ENCODE results near the gene UAP1L1. TPM values are rescaled to one million over a fixed set of nuclear protein-coding genes. Genes with fewer than 3 reads are reported as not detected.

Gene UAP1L1
- total RNA-seq, 2 experiments from 2014 or later, result 49.8 to 50.1 TPM

GRCh38 chr9:137070906-137071275, 6.4 kb upstream of the UAP1L1 start:
- intact Hi-C loops (cut with micrococcal nuclease), result no loop called here
- TF ChIP-seq, protein P1, sequence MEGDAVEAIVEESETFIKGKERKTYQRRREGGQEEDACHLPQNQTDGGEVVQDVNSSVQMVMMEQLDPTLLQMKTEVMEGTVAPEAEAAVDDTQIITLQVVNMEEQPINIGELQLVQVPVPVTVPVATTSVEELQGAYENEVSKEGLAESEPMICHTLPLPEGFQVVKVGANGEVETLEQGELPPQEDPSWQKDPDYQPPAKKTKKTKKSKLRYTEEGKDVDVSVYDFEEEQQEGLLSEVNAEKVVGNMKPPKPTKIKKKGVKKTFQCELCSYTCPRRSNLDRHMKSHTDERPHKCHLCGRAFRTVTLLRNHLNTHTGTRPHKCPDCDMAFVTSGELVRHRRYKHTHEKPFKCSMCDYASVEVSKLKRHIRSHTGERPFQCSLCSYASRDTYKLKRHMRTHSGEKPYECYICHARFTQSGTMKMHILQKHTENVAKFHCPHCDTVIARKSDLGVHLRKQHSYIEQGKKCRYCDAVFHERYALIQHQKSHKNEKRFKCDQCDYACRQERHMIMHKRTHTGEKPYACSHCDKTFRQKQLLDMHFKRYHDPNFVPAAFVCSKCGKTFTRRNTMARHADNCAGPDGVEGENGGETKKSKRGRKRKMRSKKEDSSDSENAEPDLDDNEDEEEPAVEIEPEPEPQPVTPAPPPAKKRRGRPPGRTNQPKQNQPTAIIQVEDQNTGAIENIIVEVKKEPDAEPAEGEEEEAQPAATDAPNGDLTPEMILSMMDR (IDR thresholded peaks at IDR 0.05), result no peak
- H3K9me3 Mint-ChIP-seq, result no peaks in the 10 kb centered on the region
- H3K27me3 Mint-ChIP-seq, result peaks cover 1% of the 10 kb centered on the region
- peaks cover 7% of the 10 kb centered on the region for H3K4me1 Mint-ChIP-seq (ENCODE audit: low read depth)
- ChIA-PET POLR2A (interaction anchor here (0.6 to 1.7 kb wide), 7 partner anchors 9 to 246 kb away, joined by 3 to 5 read pairs (median 3); partner anchors contain the start of gene TUBB4B), CTCF (interaction anchor here (0.8 to 11.3 kb wide), 12 partner anchors 9 to 293 kb away, joined by 3 to 164 read pairs (median 8); partner anchors contain the start of genes ABCA2, FUT7, MAN1B1 and NPDC1)
- DNase-seq (no peak), ATAC-seq (no peak)
- H3K27ac Mint-ChIP-seq, result peak overlapping the region; percentile 62
- H3K36me3 Mint-ChIP-seq (ENCODE audit: low read depth), result no peaks in the 10 kb centered on the region
- H3K4me3 Mint-ChIP-seq, result peak overlapping the region; percentile 68

- CTCF ChIA-PET, result interaction anchor here (1.4 to 11.3 kb wide), 9 partner anchors 8 to 293 kb away, joined by 3 to 164 read pairs (median 7); partner anchors contain the start of genes ABCA2, FUT7 and NPDC1
- no peak for ATAC-seq
- no peak for DNase-seq
- Mint-ChIP-seq H3K27me3 (peaks cover 1% of the 10 kb centered on the region), H3K36me3 (ENCODE audit: low read depth) (no peaks in the 10 kb centered on the region), H3K9me3 (no peaks in the 10 kb centered on the region), H3K27ac (peak overlapping the region; percentile 62), H3K4me1 (ENCODE audit: low read depth) (peaks cover 7% of the 10 kb centered on the region), H3K4me3 (peak overlapping the region; percentile 68)
- intact Hi-C loops (cut with micrococcal nuclease), result no loop called here
- TF ChIP-seq, protein P1 (IDR thresholded peaks at IDR 0.05), result no peak
- POLR2A ChIA-PET, result interaction anchor here (0.6 to 1.5 kb wide), 6 partner anchors 9 to 247 kb away, joined by 3 to 5 read pairs (median 3); partner anchors contain the start of gene TUBB4B
Measured at GRCh38 chr9:137071282-137071681, 6.0 kb upstream of the UAP1L1 start.

- H3K4me1 Mint-ChIP-seq (ENCODE audit: low read depth), result no peaks in the 10 kb centered on the region
- H3K9me3 Mint-ChIP-seq, result no peaks in the 10 kb centered on the region
- ChIA-PET POLR2A (no interaction called here), CTCF (interaction anchor here (1.0 to 11.3 kb wide), 2 partner anchors 10 to 24 kb away, joined by 3 to 164 read pairs; partner anchors contain the start of gene NPDC1)
- H3K27me3 Mint-ChIP-seq, result no peaks in the 10 kb centered on the region
- ATAC-seq, result no peak
- no peak overlapping the region for H3K4me3 Mint-ChIP-seq
- peaks cover 3% of the 10 kb centered on the region for H3K36me3 Mint-ChIP-seq (ENCODE audit: low read depth)
- no peak overlapping the region for H3K27ac Mint-ChIP-seq
- TF ChIP-seq, protein P1 (IDR thresholded peaks at IDR 0.05), result no peak
- no peak for DNase-seq
- intact Hi-C loops (cut with micrococcal nuclease), result no loop called here
Measured at GRCh38 chr9:137073992-137074399, 3.3 kb upstream of the UAP1L1 start.

- DNase-seq (no peak), ATAC-seq (no peak)
- H3K27me3 Mint-ChIP-seq, result no peaks in the 10 kb centered on the region
- H3K4me1 Mint-ChIP-seq (ENCODE audit: low read depth), result peaks cover 2% of the 10 kb centered on the region
- intact Hi-C loops (cut with micrococcal nuclease), result no loop called here
- POLR2A ChIA-PET, result no interaction called here
- H3K36me3 Mint-ChIP-seq (ENCODE audit: low read depth), result peaks cover 4% of the 10 kb centered on the region
- TF ChIP-seq, protein P1 (IDR thresholded peaks at IDR 0.05), result no peak
- no peak overlapping the region for H3K4me3 Mint-ChIP-seq
- CTCF ChIA-PET, result interaction anchor here (1.0 to 1.1 kb wide), 2 partner anchors 10 to 39 kb away, joined by 3 read pairs; no protein-coding TSS in a partner anchor
- no peak overlapping the region for H3K27ac Mint-ChIP-seq
- no peaks in the 10 kb centered on the region for H3K9me3 Mint-ChIP-seq
Measured at GRCh38 chr9:137074657-137075274, 2.6 kb upstream of the UAP1L1 start.

GRCh38 chr9:137075275-137075775, 2.0 kb upstream of the UAP1L1 start:
- Mint-ChIP-seq H3K27ac (no peak overlapping the region), H3K9me3 (no peaks in the 10 kb centered on the region), H3K4me1 (ENCODE audit: low read depth) (peaks cover 4% of the 10 kb centered on the region), H3K4me3 (no peak overlapping the region), H3K36me3 (ENCODE audit: low read depth) (peaks cover 8% of the 10 kb centered on the region), H3K27me3 (no peaks in the 10 kb centered on the region)
- ATAC-seq (no peak), DNase-seq (no peak)
- CTCF ChIA-PET, result interaction anchor here (1.0 to 2.0 kb wide), 5 partner anchors 11 to 40 kb away, joined by 3 to 6 read pairs (median 5); partner anchors contain the start of gene ENTPD2
- intact Hi-C loops (cut with micrococcal nuclease), result no loop called here
- POLR2A ChIA-PET, result no interaction called here
- TF ChIP-seq, protein P1 (IDR thresholded peaks at IDR 0.05), result no peak

Measured in activated CD8-positive, alpha-beta T cell treated with anti-CD3 and anti-CD28 coated beads for 36 hours (primary cell).